GM21737 (cell line): ENCODE results near the gene SPTSSB.

ENCODE experiments used
- ATAC-seq: cut with Tn5 transposase; IDR thresholded peaks from one replicate; pipeline ENCODE4 v1.9.1; 2021; ENCODE audit warnings: mild to moderate bottlenecking, moderate library complexity; ENCODE audit not compliant: unreplicated experiment

Gene SPTSSB

GRCh38 chr3:161371441-161372320 is at the start of gene SPTSSB:
SPTSSB (minus strand) TSS chr3:161371517; CDS start chr3:161346323, 25,194 bp downstream.
- ATAC-seq, result peak; percentile 51

- ATAC-seq, result no peak
Observed at GRCh38 chr3:161420746-161421145, 49.4 kb upstream of the SPTSSB start.

- no peak for ATAC-seq
Observed at GRCh38 chr3:161419555-161420333, 48.4 kb upstream of the SPTSSB start.

- ATAC-seq, result no peak
Observed at GRCh38 chr3:161415506-161416231, 44.4 kb upstream of the SPTSSB start.

GRCh38 chr3:161414907-161415306 is 43.6 kb upstream of the SPTSSB start:
- no peak for ATAC-seq

GRCh38 chr3:161413855-161414210 is 42.5 kb upstream of the SPTSSB start:
- no peak for ATAC-seq

- ATAC-seq, result no peak
Observed at GRCh38 chr3:161413127-161413854, 42.0 kb upstream of the SPTSSB start.

- no peak for ATAC-seq
Observed at GRCh38 chr3:161412123-161412522, 40.8 kb upstream of the SPTSSB start.

GRCh38 chr3:161409858-161410257 is 38.5 kb upstream of the SPTSSB start:
- no peak for ATAC-seq

DNA sequence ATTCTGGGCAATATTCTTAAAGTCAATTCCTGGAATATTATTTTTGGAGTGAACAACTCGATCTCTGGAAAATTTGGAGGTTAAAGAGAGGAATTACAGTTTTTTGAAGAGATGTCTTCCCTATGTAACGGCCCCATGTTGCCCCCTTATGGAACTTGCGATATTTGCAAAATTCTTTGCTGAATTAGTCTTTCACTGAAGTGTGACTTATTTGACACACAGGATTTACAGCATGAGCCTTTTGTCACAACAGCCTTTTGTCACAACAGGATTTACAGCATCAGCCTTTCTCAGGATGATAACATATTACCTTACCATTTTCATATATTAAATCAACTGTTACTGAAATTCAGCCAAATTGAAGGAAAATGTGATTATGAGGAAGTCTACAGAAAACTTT is 37.8 kb upstream of the SPTSSB start:
- ATAC-seq, result no peak

DNA sequence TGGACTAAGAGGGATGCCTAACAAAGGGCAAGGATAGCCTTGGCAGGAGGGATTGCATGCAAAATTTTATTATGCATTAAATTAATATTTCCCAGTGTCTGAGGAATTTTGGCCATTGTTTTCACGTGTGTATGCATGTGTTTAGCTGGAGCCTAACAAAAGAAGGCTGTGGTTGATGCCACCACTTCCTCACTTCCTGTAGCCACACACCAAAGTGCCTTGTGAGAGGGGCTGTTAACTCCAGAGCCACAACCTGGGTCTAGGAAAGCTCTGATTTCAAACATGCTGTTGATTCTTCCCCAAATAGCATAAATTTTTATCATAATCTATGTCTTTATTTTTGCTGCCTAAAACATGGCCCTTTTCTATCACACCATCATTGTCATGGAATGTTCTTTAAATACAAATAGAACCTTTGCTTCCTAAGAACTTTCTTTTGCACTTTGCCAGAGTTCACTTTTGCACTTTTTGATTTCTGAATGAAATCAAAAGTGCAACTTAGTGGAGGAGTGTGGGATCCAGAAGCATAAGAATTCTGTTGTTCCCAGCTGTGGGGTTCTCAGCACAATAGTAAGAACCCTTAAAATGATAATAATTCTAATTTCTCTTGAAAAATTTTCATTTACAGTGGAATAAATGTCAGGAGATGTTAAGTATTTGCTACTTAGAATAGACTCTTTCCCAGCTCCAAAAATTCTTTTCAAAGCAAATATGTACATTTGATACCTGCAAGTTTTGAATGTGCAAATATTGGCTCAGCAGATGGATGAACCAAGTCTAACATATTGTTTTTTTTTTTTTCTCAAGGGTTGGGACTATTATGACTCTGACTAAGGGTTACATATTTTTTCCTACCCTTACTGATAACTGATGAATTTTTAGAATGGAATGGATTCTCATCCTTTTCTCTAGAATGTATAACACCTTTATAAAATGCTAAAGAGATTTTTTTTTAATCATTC is 35.6 kb upstream of the SPTSSB start:
- no peak for ATAC-seq

- no peak for ATAC-seq
Observed at GRCh38 chr3:161405836-161406235, 34.5 kb upstream of the SPTSSB start.

GRCh38 chr3:161405087-161405486 is 33.8 kb upstream of the SPTSSB start:
- ATAC-seq, result no peak

DNA sequence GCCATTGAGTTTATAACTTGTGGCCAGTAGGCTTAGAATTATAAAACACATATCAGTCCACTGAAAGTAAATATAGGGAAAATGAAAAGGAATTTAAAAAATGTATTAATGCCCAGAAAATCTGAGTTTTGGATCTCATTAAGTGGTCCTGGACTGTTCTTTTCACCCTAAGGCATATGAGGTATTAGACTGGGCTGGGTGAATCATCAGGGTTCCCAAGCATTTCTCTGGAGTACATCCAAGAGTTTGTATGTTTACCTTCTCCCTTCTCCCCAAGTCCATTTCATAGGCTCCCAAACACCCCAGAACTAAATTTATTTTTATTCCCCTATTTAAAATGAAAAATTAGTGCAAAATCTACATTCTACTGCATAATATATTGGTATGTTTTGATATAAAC is 31.9 kb upstream of the SPTSSB start:
- no peak for ATAC-seq

- no peak for ATAC-seq
Observed at GRCh38 chr3:161401389-161401788, 30.1 kb upstream of the SPTSSB start.

- no peak for ATAC-seq
Observed at GRCh38 chr3:161400650-161401049, 29.3 kb upstream of the SPTSSB start.

- ATAC-seq, result no peak
Observed at GRCh38 chr3:161395115-161396012, 24.0 kb upstream of the SPTSSB start.

DNA sequence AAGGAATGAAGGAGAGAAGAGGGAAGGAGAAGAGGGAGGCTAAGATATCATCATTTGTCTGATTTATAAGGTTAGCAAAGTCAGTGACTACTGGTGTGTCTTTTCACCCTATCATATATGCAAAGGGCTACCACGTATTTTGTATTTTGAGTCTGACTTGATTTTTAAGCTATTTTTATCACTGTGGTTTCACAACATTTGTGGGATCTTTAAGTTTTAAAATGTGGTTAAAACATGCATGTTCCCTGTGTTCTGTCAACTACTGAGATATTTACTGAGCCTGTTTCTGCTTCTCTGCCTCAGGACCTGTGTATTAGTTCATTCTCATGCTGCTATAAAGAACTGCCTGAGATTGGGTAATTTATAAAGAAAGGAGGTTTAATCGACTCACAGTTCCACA is 22.5 kb upstream of the SPTSSB start:
- no peak for ATAC-seq

DNA sequence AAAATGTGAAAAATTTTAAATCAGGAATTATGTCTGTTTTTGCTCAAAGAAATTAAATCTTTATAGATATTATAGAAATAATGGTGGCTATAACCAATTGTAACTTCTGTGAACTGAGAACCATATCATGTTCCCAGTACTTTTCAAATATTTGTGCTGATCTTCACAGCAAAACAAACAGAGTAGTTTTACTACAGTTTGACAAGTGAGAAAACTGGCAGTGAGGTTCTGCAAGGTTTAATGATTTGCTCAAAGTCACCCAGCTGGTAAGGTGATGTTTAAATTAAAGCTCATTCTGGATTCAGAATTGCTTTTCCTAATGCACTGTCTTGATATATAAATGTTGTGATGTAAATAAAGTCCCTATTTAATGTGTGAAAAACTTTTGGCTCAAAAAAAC is 22.0 kb upstream of the SPTSSB start:
- no peak for ATAC-seq
